ENCODE data around the gene PPP4R2. TPM values are rescaled to one million over a fixed set of nuclear protein-coding genes. Genes with fewer than 3 reads are reported as not detected.

Gene PPP4R2
- total and polyA plus RNA-seq, 2 of the 8 experiments (the other 6 are each of a cell fraction or from before 2014, with no cell fraction given), result 11.5 to 89.9 TPM

- no peak overlapping the region for H3K4me2 ChIP-seq (ENCODE audit: insufficient read depth in 1 of 2, low read depth in 2 of 2, low read length in 2 of 2)
- no peak for TF ChIP-seq BRCA1 (IDR thresholded peaks at IDR 0.05; ENCODE audit: low read depth, low read length)
- no peak for TF ChIP-seq RFX5 (IDR thresholded peaks at IDR 0.05; ENCODE audit: borderline replicate concordance, low read depth, low read length)
- no peak for TF ChIP-seq KDM4A (IDR thresholded peaks at IDR 0.05; ENCODE audit: low read depth, low read length, severe bottlenecking)
- TF ChIP-seq CTBP2 (IDR thresholded peaks at IDR 0.05; ENCODE audit: borderline replicate concordance, insufficient read depth, insufficient read length, low read length), result no peak
- TF ChIP-seq NANOG (IDR thresholded peaks at IDR 0.05; ENCODE audit: insufficient read depth, low read depth, low read length, poor library complexity, severe bottlenecking), result no peak
- TF ChIP-seq MAFK (IDR thresholded peaks at IDR 0.05; ENCODE audit: low read depth, low read length), result no peak
- H3K79me2 ChIP-seq (ENCODE audit: control insufficient read depth in 1 of 2, insufficient read depth in 2 of 2, low read length in 2 of 2), result no peaks in the 10 kb centered on the region
- H3K14ac ChIP-seq (ENCODE audit: insufficient read length), result no peak overlapping the region
- H2BK120ac ChIP-seq (replicated peaks; ENCODE audit: low read depth, low read length), result no peak overlapping the region
- ChIA-PET CTCF (ENCODE audit: partially characterized antibody) (interaction anchor here (1.3 kb wide), 1 partner anchor 16 kb away, joined by 4 read pairs; no protein-coding TSS in a partner anchor), POLR2A (ENCODE audit: partially characterized antibody) (interaction anchor here (1.6 kb wide), 2 partner anchors 15 to 79 kb away, joined by 3 to 4 read pairs; no protein-coding TSS in a partner anchor)
- WGBS, 2 experiments (ENCODE audit: extremely low coverage in 1 of 2, insufficient coverage in 1 of 2, insufficient read length in 1 of 2, insufficient replicate concordance in 2 of 2, low coverage in 1 of 2, low lambda C conversion rate in 2 of 2, missing lambda C conversion rate in 1 of 2), result 79% methylated on average over 1 of the region's 1 CpG; no CpG with 5 or more reads in 1 of the 2 experiments
- no peak overlapping the region for H4K8ac ChIP-seq (ENCODE audit: extremely low read depth, insufficient read depth, low read length)
- no peak overlapping the region for H2BK5ac ChIP-seq (ENCODE audit: low read depth, low read length)
- H3K23me2 ChIP-seq (ENCODE audit: low read depth, low read length), result no peaks in the 10 kb centered on the region; the same call in 1 of the 2 replicates
- peaks cover 0 to 1% of the 10 kb centered on the region in 2 experiments for H4K20me1 ChIP-seq (replicated peaks in 1 of 2; ENCODE audit: control insufficient read depth in 1 of 2, insufficient read depth in 2 of 2, low read length in 2 of 2)
- no peak overlapping the region for H3K23ac ChIP-seq (ENCODE audit: insufficient read length)
- H3K79me1 ChIP-seq (ENCODE audit: low read depth, low read length), result no peaks in the 10 kb centered on the region; the same call in 1 of the 2 replicates
- no peak overlapping the region for H3K9ac ChIP-seq (replicated peaks in 1 of 4; ENCODE audit: extremely low read depth in 1 of 4, low read depth in 3 of 4, low read length in 3 of 4)
- H2BK15ac ChIP-seq (ENCODE audit: low read length), result no peak overlapping the region
- H3K9me3 ChIP-seq (ENCODE audit: insufficient read depth in 2 of 2, low read depth in 1 of 2, low read length in 1 of 2), result no peaks in the 10 kb centered on the region
- no peak overlapping the region for H4K91ac ChIP-seq (replicated peaks; ENCODE audit: insufficient read length, low read length)
- no peak overlapping the region for H2BK12ac ChIP-seq (ENCODE audit: low read depth, low read length)
- H3K56ac ChIP-seq (replicated peaks; ENCODE audit: insufficient read length, low read depth, low read length), result no peak overlapping the region
- FAIRE-seq, result no peak
- peaks cover 0 to 11% (median 3%) of the 10 kb centered on the region in 4 experiments; a peak in 4 of 7 replicates for H3K4me1 ChIP-seq (replicated peaks in 1 of 4; ENCODE audit: control insufficient read depth in 3 of 4, insufficient read depth in 4 of 4, low read length in 3 of 4)
- peaks cover 0 to 6% (median 1%) of the 10 kb centered on the region in 4 experiments; a peak in 1 of 8 replicates for H3K36me3 ChIP-seq (ENCODE audit: control insufficient read depth in 2 of 4, insufficient read depth in 4 of 4, low read length in 3 of 4)
- no peak overlapping the region for H3K4ac ChIP-seq (replicated peaks; ENCODE audit: insufficient read length, low read depth, low read length)
- H4K5ac ChIP-seq (ENCODE audit: insufficient read length, low read depth, low read length), result no peak overlapping the region
- no peak overlapping the region for H3K18ac ChIP-seq (ENCODE audit: extremely low read depth, low read length)
- H2AK5ac ChIP-seq (ENCODE audit: low read depth, low read length), result no peak overlapping the region
- no peaks in the 10 kb centered on the region for H3K27me3 ChIP-seq (replicated peaks in 1 of 4; ENCODE audit: control insufficient read depth in 3 of 4, extremely low read depth in 1 of 4, insufficient read depth in 3 of 4, low read length in 3 of 4)
- H3K4me3 ChIP-seq (ENCODE audit: extremely low read depth in 1 of 4, insufficient read depth in 2 of 4, low read depth in 3 of 4, low read length in 4 of 4), result no peak overlapping the region
- DNase-seq (ENCODE audit: low read depth in 1 of 2, low spot score in 2 of 2), result no peak
- H3K27ac ChIP-seq (ENCODE audit: low read depth, low read length), result no peak overlapping the region
- H2AFZ ChIP-seq (ENCODE audit: low read length), result no peak overlapping the region
- H2BK20ac ChIP-seq (ENCODE audit: low read length), result no peak overlapping the region
These were observed 75.3 kb downstream of the PPP4R2 start for GRCh38 chr3:73071952-73072351.

All from H1 (cell line).